Measurements from ENCODE around the gene MYO1D. TPM values are rescaled to one million over a fixed set of nuclear protein-coding genes. Genes with fewer than 3 reads are reported as not detected.

Gene MYO1D
- total RNA-seq, 4 donors from 2014 or later: 46.3 to 139 (median 80.0) TPM

DNA sequence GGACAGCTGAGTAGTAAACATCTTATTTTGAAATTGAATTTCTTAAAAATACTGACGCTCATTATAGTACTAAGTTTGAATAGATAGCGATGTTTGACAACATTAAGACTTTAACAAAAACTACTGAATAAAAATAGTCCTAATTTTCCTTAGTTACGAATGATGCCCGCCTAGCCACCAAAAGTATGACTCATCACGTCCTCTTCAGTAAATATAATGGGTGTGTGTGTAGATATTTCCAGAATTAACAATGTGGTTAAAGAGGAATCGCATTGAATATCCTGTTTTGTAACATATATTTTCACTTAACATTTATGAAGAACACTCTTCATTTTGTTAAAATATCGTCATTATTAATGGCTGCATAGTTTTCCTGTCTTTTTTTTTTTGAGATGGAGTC, 187.6 kb downstream of the MYO1D start:
- TF ChIP-seq, protein P1, sequence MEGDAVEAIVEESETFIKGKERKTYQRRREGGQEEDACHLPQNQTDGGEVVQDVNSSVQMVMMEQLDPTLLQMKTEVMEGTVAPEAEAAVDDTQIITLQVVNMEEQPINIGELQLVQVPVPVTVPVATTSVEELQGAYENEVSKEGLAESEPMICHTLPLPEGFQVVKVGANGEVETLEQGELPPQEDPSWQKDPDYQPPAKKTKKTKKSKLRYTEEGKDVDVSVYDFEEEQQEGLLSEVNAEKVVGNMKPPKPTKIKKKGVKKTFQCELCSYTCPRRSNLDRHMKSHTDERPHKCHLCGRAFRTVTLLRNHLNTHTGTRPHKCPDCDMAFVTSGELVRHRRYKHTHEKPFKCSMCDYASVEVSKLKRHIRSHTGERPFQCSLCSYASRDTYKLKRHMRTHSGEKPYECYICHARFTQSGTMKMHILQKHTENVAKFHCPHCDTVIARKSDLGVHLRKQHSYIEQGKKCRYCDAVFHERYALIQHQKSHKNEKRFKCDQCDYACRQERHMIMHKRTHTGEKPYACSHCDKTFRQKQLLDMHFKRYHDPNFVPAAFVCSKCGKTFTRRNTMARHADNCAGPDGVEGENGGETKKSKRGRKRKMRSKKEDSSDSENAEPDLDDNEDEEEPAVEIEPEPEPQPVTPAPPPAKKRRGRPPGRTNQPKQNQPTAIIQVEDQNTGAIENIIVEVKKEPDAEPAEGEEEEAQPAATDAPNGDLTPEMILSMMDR (IDR thresholded peaks at IDR 0.05; ENCODE audit: low read depth): no peak

DNA sequence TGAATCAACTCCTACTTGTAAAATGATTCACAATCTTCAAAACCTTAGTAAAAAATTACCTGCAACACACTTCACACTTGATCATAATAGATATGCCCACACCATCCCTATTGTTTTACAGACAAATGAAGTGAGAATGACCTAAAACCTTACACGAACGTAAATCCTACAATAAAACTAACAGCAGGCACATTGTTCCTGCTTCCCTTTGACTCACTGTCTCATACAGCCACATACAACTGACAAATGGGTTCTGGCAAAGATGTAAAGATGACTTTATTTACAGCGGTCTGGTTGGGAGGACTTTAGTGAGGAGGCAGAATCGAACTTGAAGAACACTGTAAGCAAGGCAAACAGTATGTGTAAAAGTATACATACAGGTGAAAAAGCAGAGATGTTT, 188.7 kb downstream of the MYO1D start:
- TF ChIP-seq, protein P1 (IDR thresholded peaks at IDR 0.05; ENCODE audit: low read depth): no peak

DNA sequence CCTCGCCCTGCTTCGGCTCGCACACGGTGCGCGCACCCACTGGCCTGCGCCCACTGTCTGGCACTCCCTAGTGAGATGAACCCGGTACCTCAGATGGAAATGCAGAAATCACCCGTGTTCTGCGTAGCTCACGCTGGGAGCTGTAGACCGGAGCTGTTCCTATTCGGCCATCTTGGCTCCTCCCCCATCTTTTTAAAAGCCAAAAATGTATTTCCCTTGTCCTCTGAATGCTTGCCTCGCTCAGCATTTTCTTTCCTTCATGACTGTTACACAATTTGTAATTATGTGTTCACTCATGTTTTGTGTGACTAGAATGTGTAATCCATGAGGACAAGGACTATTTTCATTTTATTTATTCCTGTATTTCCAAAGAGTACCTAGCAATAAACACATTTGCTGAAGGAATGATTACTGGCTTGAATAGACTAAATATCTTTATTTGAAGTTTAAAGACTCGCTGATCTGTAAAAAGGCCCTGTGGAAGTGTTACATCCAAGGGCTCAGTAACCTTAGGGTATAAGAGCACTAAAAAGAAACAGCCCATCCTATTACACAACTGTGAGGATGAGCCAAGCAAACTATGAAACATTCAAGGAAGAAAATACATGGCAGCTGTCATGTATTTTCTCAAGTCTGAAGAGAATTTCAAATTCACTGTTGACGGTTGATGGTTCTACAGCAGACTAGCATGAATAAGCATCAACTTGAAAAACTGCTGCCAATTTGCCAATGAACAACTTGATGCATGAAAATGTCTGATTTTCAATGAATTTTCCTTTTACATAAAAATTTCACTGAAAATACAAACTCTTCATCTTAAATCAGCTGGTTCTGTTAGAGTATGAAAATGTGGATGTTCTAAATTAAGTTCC, 192.6 kb downstream of the MYO1D start:
- TF ChIP-seq, protein P1 (IDR thresholded peaks at IDR 0.05; ENCODE audit: low read depth): no peak

DNA sequence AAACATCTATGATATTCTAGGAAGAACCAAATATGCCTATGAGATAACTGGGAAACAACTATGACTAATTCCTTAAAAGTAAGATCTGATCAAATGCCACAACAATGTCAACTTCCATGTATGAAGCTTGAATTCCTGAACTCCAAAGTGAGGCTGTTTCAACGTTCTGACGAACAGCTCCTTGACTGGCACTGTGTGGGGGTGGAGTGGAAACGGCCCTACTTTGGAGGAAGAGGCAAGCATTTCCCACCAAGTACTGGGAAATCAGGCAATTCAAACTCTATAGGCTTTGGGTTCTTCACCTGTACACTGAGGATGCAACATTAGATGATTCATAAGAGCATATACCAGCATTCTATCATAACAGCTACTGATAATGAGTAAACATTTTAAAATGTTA, 203.0 kb downstream of the MYO1D start:
- TF ChIP-seq, protein P1 (IDR thresholded peaks at IDR 0.05; ENCODE audit: low read depth): no peak

GRCh38 chr17:32672711-32673110, 204.2 kb downstream of the MYO1D start:
- TF ChIP-seq, protein P1 (IDR thresholded peaks at IDR 0.05; ENCODE audit: low read depth): no peak

DNA sequence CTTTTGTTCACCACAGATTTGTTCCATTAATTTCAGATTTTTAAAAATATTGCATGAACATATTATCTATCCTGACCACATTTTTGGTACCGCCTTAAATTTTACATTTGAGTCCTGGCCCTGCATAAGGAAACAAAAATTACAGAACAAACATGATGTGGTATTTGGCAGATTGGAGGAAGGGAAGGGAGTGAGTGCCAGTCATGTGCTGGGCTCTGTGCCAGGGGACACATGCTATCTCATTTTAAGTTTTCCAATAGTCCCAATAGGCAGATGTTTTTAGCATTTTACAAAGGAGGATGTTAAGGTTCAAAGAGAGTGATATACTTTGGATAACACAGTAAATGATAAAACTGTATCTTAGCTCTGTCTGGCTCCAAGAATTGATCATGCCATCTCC, 205.0 kb downstream of the MYO1D start:
- TF ChIP-seq, protein P1 (IDR thresholded peaks at IDR 0.05; ENCODE audit: low read depth): no peak

DNA sequence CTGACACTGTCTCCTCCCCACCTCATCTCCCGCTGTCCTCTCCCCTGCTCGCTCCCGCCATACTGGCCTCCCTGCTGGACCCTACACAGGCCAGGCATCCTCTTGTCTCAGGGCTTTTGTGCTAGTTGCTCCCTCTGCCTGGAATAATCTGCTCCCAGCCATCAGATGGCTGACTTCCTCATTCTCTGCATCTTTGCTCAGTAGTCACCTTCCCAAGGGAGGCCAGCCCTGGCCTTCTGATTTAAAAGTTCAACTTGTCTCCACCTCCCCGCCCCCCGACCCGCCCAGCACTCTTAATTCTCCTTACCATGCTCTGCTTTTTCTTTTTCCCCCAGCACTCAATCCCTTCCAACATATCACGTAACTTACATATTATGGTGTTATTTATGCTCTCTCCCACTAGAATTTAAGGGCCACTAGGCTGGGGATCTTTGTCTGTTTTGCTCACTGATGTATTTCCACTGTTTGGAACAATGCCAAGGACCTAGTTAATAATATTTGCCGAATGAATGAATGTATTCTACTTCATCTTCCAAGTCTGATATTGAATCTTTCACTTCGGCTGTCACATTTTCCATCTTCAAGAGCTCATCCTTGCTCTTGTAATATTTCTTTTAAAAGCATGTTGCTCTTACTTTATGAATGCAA, 211.9 kb downstream of the MYO1D start:
- TF ChIP-seq, protein P1 (IDR thresholded peaks at IDR 0.05; ENCODE audit: low read depth): no peak
